Heart left ventricle (tissue), 13 donors: ENCODE measurements around the gene SEC61A1.

Source experiments
- CTCF ChIP-seq, 12 donors: fragments of 200-600 bp; sonication (generic) in 4 of 12; IDR thresholded peaks; one replicate each; pipeline versions ENCODE4 v1.5.0 to v1.8.0; 2018 to 2022; ENCODE audit warnings: antibody characterized with exemption in 12 of 12, mild to moderate bottlenecking in 5 of 12
- POLR2A ChIP-seq, 2 donors: fragments of 450-650 bp; IDR thresholded peaks; one replicate each; pipeline ENCODE4 v1.6.1; 2017; ENCODE audit warnings: antibody characterized with exemption in 2 of 2, mild to moderate bottlenecking in 2 of 2, moderate library complexity in 2 of 2
- donor health status: ischemic (EF 13 %, LVEDD 7.1; RV severe dilation, severe dysfunction).
- donor health status: DM: no; HTN: yes; CAD: no.
- donor health status: DM: no; HTN: no; CAD: no.
- donor health status: ischemic (EF 25% LVEDD 6.9; RV normal size, moderate dysfunction).
- donor health status: ischemic (EF 25% LVEDD 5.7; RV mildly dilated, moderate dysfunction).
- donor health status: ischemic (EF 35%, LVEDD 5.7; RV mildly dilated, moderate dysfunction).
- donor health status: nonischemic (EF 11% LVEDD 7.7; RV severe dilation, severe dysfunction).
- donor health status: DM: yes; HTN: yes; CAD: no.
- donor health status: PGD.
- donor health status: ischemic (EF 29% LVEDD 5.4; RV normal size, mild dysfunction).
- donor health status: nonischemic (EF 23%, LVEDD 6.1; RV moderate dilation, normal function).

GRCh38 chr3:128053614-128054013, 1.4 kb downstream of the SEC61A1 start:
- TF ChIP-seq CTCF (IDR thresholded peaks at IDR 0.05) (no peak), POLR2A (IDR thresholded peaks at IDR 0.05) (no peak)
